ENCODE measurements around the gene HOGA1. TPM values are rescaled to one million over a fixed set of nuclear protein-coding genes. Genes with fewer than 3 reads are reported as not detected.

Gene HOGA1
- total and polyA plus RNA-seq, 7 donors = 0.26 to 1.2 (median 0.71) TPM; not detected in 4

GRCh38 chr10:97546456-97547270 is 37.5 kb upstream of the HOGA1 start:
- Histone ChIP-seq H3K4me3 (no peak overlapping the region), H3K27ac (no peak overlapping the region), H3K27me3 (no peaks in the 10 kb centered on the region), H3K4me1 (peaks cover 0 to 40% (median 29%) of the 10 kb centered on the region in 4 donors), H3K9me3 (no peaks in the 10 kb centered on the region), H3K36me3 (no peaks in the 10 kb centered on the region)
- intact Hi-C loops (cut with DNase I) = no loop called here
- no peak for DNase-seq
- TF ChIP-seq CTCF (IDR thresholded peaks at IDR 0.05) = no peak
- TF ChIP-seq POLR2AphosphoS5 (IDR thresholded peaks at IDR 0.05) = no peak
- TF ChIP-seq POLR2A (IDR thresholded peaks at IDR 0.05) = no peak
- TF ChIP-seq EP300 (IDR thresholded peaks at IDR 0.05) = no peak
- 86 to 90% methylated on average over 18 of the region's 18 CpGs for WGBS, 2 donors

- no peak overlapping the region for H3K27ac ChIP-seq
- no peaks in the 10 kb centered on the region for H3K9me3 ChIP-seq
- intact Hi-C loops (cut with DNase I) = no loop called here
- no peaks in the 10 kb centered on the region for H3K27me3 ChIP-seq
- TF ChIP-seq POLR2A (IDR thresholded peaks at IDR 0.05) (no peak), EP300 (IDR thresholded peaks at IDR 0.05) (no peak), CTCF (IDR thresholded peaks at IDR 0.05) (no peak), POLR2AphosphoS5 (IDR thresholded peaks at IDR 0.05) (no peak)
- DNase-seq = no peak
- WGBS, 2 donors = 79 to 87% methylated on average over 4 of the region's 4 CpGs
- H3K36me3 ChIP-seq = no peaks in the 10 kb centered on the region
- H3K4me3 ChIP-seq = no peak overlapping the region
- H3K4me1 ChIP-seq = peaks cover 0 to 35% (median 24%) of the 10 kb centered on the region in 4 donors
These were observed 37.0 kb upstream of the HOGA1 start for GRCh38 chr10:97547271-97547600.

- intact Hi-C loops (cut with DNase I) = no loop called here
- no peaks in the 10 kb centered on the region for H3K9me3 ChIP-seq
- WGBS, 2 donors = 73 to 78% methylated on average over 4 of the region's 4 CpGs
- peaks cover 0 to 28% (median 17%) of the 10 kb centered on the region in 4 donors for H3K4me1 ChIP-seq
- H3K36me3 ChIP-seq = no peaks in the 10 kb centered on the region
- H3K27me3 ChIP-seq = no peaks in the 10 kb centered on the region
- DNase-seq = no peak
- H3K27ac ChIP-seq = no peak overlapping the region
- no peak overlapping the region for H3K4me3 ChIP-seq
- TF ChIP-seq CTCF (IDR thresholded peaks at IDR 0.05) (no peak), EP300 (IDR thresholded peaks at IDR 0.05) (no peak), POLR2AphosphoS5 (IDR thresholded peaks at IDR 0.05) (no peak), POLR2A (IDR thresholded peaks at IDR 0.05) (no peak)
These were observed 36.2 kb upstream of the HOGA1 start for GRCh38 chr10:97547962-97548361.

- Histone ChIP-seq H3K4me1 (peaks cover 0 to 26% (median 15%) of the 10 kb centered on the region in 4 donors), H3K27me3 (no peaks in the 10 kb centered on the region), H3K9me3 (no peaks in the 10 kb centered on the region), H3K36me3 (no peaks in the 10 kb centered on the region), H3K4me3 (no peak overlapping the region), H3K27ac (peak overlapping the region in 2 of 4 donors; percentile 52 to 60)
- TF ChIP-seq CTCF (IDR thresholded peaks at IDR 0.05) (no peak), EP300 (IDR thresholded peaks at IDR 0.05) (no peak), POLR2A (IDR thresholded peaks at IDR 0.05) (no peak), POLR2AphosphoS5 (IDR thresholded peaks at IDR 0.05) (no peak)
- 90 to 91% methylated on average over 13 of the region's 13 CpGs for WGBS, 2 donors
- DNase-seq = no peak
- intact Hi-C loops (cut with DNase I) = no loop called here
These were observed 35.2 kb upstream of the HOGA1 start for GRCh38 chr10:97548828-97549455.

Data from sigmoid colon (tissue), 7 donors.